HG02642 (cell line): Measurements from ENCODE around the gene FBN3.

Experiments used
- ATAC-seq: cut with Tn5 transposase; IDR thresholded peaks from one replicate; pipeline ENCODE4 v1.9.1; 2021; ENCODE audit warnings: mild to moderate bottlenecking; ENCODE audit not compliant: unreplicated experiment, poor library complexity

Gene FBN3

DNA sequence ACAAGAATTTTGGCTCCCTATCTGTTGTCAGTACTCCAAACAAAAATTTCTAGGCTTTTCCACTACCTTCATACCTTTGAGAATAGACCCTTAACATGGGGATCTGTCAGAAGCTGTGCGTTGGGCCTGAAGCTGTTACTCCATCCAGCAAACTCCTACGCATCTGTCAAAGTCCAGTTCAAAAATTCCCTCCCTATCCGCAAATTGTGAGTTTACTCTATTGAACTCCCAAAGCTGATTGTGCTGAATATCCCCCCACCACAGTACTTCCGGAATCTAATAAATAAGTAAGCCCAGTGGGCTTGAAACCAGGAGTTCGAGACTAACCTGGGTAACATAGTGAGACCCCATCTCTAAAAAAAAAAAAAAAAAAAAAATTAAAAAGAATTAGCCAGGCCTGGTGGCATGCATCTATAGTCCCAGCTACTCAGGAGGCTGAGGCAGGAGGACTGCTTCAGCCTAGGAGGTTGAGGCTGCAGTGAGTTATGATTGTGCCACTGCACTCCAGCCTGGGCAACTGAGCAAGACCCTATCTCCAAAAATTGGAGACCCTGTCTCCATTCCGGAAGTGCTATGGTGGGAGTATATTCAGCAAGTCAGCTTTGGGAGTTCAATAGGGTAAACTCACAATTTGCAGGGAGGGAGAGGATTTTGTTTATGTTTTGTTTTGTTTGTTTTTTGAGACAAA lies 930 bp upstream of the FBN3 start:
- no peak for ATAC-seq

DNA sequence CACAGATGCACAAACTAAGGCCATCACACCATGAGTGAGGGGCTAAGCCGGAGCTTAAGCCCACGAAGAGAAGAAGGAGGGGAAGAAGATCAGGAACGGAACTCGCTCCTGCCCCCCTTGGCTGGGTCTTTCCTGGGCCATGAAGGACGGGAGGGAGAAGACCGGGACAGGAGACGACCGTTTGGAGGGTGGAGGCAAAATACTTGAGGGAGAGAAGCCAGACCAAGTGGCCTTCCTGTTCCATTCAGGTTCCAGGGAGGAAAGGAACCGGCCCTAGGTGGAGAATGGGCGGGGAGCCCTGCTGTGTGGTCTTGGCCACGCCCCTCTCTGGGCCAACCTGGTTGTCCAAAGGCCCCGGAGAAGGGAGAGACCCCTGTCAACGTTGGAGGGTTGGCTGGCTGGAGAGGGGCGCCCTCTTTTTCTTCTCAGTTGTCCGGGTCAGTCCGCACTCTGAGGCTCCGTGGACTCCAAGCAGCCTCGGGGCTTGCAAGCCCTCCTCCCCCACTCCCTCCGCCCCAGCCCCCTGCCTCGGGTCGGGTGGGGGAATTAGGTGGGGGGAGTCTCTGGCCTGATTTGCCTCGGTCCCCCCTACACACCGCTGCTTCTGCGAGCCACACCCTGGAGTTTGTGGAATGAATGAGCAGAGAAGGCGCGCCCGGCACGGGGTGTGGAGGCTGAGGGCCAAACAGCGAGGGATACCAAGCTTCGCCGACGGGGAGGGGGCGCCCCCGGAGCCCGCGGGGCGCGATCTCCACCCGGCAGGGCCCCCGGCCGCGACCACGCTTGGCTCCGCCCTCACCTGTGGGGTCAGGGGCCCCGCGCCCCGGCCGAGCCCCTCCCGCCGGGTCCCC lies 757 bp downstream of the FBN3 start:
- ATAC-seq = no peak

DNA sequence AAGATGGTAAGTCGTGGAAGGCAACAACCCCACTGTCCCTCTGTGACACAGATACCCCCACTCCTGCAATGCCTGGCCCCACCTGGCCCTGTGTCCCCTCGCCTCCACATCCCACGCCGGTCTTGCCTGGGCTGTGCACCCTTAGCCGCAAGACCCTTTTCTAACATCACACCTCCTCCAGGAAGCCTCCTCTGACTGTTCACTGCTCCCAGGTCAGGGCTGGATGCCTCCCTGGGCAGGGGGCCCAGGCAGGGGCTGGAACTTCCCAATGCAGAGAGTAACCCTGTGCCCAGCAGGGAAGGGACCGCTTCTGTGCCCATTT lies 1.3 kb downstream of the FBN3 start:
- no peak for ATAC-seq

DNA sequence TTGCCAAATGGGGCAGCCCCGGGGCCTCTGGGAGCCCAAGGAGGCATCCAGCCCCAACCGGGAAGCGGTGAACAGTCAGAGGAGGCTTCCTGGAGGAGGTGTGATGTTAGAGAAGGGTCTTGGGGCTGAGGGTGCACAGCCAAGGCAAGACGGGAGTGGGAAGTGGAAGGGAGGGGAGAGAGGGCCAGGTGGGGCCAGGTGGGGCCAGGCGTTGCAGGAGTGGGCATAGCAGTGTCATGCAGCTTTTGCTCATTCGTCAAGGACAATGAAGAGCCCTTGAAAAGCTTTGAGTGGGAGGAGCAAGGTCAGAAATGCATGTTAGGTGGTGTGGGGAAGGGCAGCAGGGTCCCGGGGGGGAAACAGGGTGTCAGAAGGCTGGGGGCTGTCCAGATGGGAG lies 1.8 kb downstream of the FBN3 start:
- no peak for ATAC-seq

DNA sequence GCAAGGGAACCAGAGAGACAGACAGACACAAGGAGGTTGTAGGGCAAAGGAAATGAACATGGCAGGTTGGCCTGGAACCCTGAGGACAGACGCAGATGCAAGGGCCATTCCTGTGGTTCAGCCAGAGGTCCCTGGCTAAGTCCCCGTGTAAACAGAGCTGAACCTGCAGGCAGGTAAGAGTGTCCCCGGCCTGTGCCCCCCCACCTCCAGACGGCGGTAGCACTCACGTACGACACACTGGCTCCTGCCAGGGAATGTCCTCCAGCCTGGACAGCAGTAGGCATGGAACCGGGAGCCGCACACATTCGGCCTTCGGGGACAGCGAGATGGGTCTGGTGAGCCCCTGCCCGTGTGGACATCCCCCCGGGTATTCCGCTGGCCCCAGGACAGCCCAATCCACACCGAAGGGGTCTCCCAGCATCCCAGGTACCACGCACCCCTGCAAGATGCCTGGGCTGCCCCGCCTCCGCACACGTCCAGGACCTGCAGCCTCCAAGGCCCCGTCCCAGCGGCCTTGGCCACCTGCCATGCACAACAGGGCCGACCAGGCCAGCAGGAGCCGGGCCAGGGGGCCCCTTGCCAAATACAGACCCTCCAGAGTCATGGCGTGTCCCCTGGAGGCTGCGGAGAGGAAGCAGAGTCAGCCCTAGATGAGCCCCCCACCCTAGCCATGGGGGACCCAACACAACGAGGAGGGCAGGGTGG lies 2.4 kb downstream of the FBN3 start:
- no peak for ATAC-seq

DNA sequence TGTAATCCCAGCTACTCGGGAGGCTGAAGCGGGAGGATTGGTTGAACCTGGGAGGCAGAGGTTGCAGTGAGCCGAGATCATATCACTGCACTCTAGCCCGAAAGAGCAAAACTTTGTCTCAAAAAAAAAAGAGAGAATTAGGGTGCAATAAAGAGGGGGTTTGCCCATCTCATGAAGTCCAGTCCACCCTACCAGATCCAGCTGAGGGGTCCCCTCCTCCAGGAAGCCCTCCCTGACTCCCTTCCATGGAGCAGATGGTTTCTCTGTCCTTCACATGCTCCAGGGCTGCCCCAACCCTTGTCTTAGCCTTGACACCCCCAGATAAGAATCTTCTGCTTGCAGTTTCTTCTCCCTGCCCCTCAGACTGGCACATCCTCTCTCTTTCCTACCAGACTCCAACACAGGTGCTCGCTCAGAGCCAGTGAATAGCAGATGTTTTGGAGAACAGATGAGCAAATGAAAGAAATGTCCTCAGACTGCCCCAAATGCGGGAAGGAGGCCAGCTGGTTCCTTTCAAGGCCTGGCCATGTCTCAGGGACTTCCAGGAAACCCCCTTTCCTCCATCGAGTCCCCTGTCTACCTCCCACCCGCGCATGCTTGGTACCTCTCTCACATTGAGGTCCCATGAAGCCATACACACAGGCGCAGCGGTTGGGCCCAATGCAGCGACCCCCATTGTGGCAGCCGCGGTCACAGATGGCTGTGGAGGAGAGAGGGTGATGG lies 5.0 kb downstream of the FBN3 start:
- ATAC-seq = no peak

DNA sequence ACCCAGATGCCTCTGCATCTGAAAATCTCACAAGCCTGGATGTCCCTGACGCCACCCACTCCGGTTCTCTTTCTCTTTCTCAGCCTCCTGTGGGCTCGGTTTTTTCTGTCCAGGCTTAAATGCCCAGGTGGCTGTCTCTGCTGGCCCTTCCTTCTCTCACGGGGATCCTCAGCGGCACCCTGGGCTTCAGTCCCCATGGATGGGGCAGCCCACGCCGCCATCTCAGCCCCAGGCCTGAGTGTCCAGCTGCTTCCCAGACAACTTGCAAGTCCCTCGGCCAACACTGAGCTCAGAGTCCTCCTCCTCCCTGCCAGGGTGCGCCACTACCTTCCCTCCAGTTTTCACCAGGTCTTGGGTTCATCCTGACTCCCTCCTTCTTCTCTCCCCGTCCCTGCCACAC lies 6.4 kb downstream of the FBN3 start:
- ATAC-seq = no peak

DNA sequence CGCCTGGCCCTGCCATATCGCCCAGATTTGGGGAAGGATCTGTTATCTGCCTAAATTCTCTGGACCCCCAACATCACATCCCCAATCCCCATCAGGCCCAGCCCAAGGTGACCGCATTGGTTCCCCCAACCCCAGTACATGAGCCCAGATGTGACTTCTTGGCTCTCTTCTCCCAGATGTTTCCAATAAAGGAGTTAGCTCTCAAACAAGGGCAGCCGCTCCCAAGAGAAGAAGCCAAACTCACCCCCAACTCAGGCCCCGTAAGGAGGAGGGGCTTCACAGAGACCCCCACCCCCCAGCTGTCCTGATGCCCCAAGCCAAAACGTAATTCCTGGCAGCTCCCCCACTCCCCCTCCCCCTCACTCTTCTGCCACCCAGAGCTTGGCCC lies 6.9 kb downstream of the FBN3 start:
- no peak for ATAC-seq

DNA sequence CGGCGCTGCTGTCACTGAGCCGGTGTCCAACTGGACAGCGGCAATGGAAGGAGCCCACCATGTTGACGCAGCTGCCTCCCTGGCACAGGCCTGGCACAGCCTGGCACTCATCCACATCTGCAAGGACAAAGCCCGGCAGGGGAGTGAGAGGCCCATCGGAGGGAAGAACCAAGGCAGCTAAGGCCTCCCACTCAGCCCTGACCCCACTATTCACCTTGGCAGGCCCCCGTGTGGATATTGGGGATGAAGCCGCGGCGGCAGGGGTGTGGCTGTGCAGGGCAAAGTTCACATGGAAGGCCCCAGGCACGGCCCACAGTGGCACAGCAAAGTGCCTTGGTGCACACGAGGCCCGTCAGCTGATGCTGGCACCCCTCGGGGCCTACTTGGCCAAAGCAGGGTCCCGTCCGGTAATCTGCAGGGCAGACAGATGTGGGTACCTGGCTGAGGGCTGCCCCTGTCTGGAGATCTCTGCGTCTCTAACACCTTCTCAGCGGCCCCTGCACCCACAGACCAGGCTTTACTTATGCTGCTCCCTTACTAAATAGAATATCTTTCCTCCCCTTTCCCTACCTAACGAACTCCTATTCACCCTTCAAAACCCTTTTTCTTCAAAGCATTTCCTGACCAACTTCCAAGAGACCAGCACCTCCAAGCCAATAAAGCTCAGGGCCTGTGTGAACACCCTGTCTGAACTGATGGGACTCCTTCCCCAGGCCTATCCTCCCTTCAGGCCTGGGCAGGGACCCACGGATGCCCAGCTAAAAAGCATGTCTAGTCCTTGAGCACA lies 7.5 kb downstream of the FBN3 start:
- ATAC-seq = no peak

DNA sequence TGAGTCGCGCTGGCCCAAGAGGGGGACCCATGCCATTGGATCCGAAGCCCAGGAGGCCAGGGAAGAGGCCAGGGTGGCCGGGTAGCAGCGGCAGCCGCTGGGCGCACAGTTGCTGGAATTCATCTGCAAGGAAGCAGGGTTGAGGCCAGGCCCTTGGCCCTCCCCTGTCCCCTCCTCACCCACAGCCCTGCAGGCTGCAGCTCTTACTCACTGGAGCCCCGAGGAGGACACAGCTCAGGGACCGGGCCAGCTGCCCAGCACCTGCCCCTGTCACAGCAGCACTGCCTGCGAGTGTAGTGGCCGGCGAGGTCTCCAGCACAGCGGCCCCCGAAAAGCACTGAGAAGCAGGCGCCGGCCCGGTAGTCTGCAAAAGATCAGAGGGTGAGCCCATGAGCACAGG lies 11.2 kb downstream of the FBN3 start:
- no peak for ATAC-seq

DNA sequence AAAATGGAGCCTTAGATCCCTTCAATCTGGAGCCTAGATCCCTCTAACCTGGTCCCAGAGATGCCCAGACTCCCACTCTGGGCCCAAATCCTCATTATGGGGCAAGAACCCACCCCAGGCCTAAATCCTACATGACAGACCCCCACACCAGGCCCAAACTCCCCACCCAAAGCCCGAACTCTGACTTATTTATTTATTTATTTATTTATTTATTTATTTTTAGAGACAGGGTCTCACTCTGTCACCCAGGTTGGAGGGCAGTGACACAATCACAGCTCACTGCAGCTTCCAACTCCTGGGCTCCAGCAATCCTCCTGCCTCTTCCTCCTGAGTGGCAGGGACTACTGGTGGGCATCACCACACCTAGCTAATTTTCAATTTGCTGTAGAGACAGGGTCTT lies 12.0 kb downstream of the FBN3 start:
- ATAC-seq = no peak

DNA sequence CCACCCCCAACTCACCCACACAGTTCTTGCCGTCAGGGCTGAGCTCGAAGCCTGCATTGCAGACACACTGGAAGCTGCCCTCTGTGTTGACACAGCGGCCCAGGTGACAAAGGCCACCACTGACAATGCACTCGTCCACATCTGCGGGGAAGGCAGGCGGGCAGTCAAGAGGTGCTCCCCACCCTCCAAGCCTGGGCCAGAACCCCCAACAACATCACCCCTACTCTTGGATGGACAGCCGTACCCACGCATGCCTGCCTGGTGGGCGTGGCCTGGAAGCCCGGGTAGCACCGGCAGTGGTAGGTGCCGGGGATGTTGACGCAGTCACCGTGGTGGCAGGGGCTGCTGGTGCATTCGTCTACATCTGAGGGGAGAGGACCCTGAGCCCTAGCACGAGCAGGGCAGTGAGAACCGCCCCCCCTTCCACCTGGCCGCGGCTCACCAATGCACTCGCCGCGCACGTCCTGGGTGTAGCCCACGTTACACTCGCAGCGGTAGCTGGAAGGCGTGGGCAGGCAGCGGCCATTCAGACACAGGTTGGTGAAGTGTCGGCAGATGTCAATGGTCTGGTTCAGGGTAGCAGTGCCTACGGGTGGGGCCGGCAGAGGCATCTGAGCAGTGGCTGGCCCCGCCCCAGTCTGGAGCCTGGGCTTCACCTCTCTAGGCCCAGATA lies 13.3 kb downstream of the FBN3 start:
- ATAC-seq = no peak

DNA sequence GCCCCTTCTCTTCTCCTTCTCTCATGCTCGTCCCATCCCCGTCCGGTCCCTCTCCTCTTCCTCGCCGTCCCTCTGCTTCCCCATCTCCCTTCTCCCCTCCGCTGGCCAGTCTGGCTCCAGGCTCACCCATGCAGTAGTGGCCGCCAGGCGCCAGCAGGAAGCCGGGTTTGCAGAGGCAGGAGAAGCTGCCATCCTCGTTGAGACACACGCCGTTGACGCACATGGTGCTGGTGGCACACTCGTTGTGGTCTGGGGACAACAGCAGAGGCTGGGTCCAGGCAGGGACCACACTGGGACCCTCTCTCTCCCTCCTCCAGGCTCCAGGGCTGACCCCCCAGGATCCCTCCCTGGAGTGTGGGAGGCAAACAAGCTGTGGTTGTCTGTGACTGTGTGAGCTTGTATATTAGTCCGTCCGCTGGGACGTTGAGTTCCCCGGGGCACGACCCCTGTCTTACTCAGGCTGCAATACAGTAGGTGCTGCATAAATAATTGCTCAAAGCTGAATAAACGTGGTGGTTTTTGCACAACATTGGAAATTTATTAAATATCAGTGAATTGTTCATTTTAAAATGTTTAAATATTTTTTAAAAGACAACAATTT lies 16.4 kb downstream of the FBN3 start:
- ATAC-seq = no peak

DNA sequence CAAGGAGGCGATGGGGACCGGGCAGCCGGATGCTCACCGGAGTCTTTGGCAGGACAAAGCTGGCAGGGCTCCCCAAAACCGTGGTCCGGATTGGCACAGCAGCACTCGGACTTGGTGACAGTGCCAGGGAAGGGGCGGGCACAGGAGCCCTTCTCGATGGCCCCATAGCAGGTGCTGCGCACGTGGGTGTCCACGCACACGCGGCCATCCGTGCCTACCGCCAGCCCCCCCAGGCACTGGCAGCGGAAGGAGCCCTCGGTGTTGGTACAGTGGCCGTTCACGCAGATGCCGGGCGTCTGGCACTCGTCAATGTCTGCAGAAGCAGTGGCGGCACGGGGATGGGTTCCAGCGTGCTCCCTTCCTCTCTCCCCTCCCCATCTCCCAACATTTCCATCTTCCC lies 17.9 kb downstream of the FBN3 start:
- ATAC-seq = no peak

DNA sequence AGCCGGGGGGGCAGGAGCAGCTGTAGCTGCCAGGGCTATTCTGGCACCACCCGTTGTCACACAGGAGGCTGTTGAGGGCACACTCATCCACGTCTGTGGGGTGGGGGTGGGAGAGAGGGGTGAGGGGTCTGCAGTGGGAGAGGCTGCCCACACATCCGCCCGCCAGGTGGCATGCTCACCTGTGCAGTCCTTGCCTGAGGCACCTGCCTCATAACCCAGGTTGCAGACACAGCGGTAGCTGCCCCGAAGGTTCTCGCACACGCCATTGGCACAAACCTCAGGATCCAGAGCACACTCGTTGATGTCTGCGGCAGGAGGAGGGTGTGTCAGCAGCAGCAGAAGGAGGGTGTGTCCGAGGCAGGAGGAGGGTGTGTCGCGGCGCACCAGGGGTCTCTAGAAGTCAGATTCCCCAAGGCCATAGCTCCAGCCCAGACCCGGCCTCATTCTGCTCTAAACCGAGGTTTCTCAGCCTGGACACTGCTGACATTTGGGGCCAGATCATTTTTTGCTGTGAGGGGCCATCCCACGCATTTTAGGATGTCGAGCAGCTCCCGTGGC lies 20.3 kb downstream of the FBN3 start:
- no peak for ATAC-seq

DNA sequence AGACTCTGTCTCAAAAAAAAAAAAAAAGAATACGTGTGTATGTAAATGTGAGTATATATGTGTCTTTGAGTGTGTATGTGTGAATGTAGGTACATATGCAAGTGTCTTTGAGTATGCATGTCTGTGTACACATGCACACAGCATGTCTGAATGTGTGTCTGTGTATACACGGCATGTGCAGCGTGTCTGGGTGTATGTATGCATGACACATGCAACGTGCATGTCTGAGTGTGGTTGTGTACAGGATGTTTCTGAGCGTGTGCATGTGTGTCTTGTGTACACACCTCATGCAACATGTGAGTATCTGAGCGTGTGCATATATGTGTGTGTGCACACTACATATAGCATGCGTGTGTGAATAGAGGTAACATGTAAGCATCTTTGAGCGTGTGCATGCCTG lies 20.8 kb downstream of the FBN3 start:
- no peak for ATAC-seq

DNA sequence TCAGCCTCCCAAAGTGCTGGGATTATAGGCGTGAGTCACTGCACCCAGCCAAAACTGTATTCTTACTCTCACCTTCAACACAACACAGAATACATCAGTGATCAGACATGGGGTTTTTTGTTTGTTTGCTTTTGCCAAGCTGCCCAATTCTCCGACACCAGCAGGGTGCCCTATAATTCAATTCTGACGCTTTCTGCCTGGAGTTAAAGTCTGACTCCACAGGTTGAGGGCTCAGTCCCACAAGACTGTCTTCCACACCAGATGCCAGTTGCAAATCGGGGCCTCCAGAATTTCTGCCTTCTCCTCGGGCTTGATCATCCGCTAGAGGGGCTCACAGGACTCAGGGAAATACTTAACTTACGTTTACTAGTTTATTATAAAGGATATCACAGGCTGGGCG lies 22.1 kb downstream of the FBN3 start:
- ATAC-seq = no peak

DNA sequence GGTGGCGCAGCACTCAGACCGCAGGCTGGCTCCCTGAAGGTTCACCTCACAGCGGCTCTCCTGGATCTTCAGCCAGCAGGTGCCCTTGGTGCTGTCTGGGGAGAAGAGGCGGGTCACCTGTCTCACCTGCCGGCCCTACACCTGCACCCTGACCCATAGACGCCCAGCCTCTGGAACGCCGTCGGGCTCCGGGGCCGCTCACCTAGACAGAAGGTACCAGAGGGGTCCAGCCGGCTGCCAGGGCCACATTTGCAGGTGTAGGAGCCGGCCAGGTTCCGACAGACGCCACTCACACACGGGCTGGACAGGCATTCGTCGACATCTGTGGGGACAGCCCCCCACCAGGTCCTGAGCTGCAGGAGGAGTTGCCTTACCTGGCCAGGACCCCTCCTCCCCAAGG lies 22.9 kb downstream of the FBN3 start:
- ATAC-seq = no peak

DNA sequence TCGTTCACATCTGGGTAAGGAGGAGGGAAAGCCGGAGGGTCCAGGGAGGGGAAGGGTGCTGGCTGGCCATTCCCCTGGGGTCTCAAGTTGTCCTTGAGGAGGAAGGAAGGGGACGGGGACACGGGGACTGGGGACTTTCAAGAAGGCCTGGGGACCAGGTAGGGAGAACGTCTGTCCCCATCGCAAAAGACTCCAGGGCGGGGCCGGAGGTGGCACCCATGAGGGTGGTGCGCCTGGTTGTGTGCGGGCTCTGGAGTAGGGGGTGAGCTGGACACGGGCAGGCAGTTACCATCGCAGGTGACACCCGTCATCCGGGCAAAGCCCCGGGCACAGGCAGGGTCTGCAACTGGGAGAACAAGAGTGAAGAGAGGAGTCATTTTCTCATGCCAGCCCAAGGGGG lies 23.4 kb downstream of the FBN3 start:
- no peak for ATAC-seq
